Measurements from ENCODE around the gene DHRS1.

DNA sequence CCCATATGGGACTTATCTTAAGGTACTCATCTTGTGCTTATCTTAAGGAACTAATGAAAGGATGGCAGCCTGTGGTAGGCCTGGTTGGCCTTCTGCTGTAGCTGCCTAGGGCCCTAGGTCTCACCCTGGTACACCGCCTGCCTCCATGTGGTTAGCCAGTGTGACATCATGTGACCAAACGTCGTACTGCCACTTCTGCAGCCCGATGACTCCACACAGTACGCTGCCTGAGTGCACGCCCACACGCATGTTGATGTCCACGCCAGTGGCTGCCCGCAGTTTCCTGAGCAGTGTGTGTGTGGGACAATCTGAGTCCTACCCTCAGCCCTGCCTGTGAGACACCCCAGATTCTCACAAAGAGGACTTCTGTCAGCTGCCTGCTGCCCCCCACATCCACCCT lies 30.2 kb upstream of the DHRS1 start:
- TF ChIP-seq, protein P1, sequence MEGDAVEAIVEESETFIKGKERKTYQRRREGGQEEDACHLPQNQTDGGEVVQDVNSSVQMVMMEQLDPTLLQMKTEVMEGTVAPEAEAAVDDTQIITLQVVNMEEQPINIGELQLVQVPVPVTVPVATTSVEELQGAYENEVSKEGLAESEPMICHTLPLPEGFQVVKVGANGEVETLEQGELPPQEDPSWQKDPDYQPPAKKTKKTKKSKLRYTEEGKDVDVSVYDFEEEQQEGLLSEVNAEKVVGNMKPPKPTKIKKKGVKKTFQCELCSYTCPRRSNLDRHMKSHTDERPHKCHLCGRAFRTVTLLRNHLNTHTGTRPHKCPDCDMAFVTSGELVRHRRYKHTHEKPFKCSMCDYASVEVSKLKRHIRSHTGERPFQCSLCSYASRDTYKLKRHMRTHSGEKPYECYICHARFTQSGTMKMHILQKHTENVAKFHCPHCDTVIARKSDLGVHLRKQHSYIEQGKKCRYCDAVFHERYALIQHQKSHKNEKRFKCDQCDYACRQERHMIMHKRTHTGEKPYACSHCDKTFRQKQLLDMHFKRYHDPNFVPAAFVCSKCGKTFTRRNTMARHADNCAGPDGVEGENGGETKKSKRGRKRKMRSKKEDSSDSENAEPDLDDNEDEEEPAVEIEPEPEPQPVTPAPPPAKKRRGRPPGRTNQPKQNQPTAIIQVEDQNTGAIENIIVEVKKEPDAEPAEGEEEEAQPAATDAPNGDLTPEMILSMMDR (IDR thresholded peaks at IDR 0.05), result no peak
- TF ChIP-seq, protein P2, sequence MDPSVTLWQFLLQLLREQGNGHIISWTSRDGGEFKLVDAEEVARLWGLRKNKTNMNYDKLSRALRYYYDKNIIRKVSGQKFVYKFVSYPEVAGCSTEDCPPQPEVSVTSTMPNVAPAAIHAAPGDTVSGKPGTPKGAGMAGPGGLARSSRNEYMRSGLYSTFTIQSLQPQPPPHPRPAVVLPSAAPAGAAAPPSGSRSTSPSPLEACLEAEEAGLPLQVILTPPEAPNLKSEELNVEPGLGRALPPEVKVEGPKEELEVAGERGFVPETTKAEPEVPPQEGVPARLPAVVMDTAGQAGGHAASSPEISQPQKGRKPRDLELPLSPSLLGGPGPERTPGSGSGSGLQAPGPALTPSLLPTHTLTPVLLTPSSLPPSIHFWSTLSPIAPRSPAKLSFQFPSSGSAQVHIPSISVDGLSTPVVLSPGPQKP (IDR thresholded peaks at IDR 0.05; ENCODE audit: low read depth, low read length), result no peak
- no peak for TF ChIP-seq EP300 (IDR thresholded peaks at IDR 0.05)
- TF ChIP-seq, protein P3, sequence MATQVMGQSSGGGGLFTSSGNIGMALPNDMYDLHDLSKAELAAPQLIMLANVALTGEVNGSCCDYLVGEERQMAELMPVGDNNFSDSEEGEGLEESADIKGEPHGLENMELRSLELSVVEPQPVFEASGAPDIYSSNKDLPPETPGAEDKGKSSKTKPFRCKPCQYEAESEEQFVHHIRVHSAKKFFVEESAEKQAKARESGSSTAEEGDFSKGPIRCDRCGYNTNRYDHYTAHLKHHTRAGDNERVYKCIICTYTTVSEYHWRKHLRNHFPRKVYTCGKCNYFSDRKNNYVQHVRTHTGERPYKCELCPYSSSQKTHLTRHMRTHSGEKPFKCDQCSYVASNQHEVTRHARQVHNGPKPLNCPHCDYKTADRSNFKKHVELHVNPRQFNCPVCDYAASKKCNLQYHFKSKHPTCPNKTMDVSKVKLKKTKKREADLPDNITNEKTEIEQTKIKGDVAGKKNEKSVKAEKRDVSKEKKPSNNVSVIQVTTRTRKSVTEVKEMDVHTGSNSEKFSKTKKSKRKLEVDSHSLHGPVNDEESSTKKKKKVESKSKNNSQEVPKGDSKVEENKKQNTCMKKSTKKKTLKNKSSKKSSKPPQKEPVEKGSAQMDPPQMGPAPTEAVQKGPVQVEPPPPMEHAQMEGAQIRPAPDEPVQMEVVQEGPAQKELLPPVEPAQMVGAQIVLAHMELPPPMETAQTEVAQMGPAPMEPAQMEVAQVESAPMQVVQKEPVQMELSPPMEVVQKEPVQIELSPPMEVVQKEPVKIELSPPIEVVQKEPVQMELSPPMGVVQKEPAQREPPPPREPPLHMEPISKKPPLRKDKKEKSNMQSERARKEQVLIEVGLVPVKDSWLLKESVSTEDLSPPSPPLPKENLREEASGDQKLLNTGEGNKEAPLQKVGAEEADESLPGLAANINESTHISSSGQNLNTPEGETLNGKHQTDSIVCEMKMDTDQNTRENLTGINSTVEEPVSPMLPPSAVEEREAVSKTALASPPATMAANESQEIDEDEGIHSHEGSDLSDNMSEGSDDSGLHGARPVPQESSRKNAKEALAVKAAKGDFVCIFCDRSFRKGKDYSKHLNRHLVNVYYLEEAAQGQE (IDR thresholded peaks at IDR 0.05), result no peak
- no peak for TF ChIP-seq POLR2A (IDR thresholded peaks at IDR 0.05; ENCODE audit: low read length)

All from A549 (cell line).